IPS-18c (cell line): ENCODE data around the gene REM2.

Source experiments
- H3K4me3 ChIP-seq: 2 replicates; pipeline ENCODE4 v1.7.0; 2013; ENCODE audit warnings: low read depth, mild to moderate bottlenecking, low read length, moderate library complexity; ENCODE audit not compliant: insufficient read depth
- H3K9me3 ChIP-seq: one replicate; pipeline ENCODE4 v1.6.1; 2013; ENCODE audit warnings: mild to moderate bottlenecking, low read length, moderate library complexity; ENCODE audit not compliant: control insufficient read depth, insufficient read depth

REM2 gene

GRCh38 chr14:22929961-22930364 is 46.9 kb downstream of the REM2 start:
- H3K9me3 ChIP-seq = no peaks in the 10 kb centered on the region

DNA sequence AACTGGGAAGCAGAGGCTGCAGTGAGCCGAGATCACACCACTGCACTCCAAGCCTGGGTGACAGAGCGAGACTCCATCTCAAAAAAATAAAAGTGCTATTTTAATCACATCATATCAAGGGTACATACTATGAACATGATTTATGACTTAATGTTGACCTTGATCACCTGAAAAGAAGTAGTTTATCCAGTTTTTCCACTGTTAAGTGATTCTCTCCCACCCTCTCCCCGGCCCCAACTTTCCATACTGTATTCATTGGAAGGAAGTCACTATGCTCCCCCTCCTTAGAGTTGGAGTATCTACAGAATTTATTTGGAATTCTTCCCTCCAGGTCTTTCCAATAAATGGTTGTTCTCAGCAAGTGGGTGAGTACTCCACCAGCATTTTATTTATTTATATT is 49.1 kb downstream of the REM2 start:
- H3K4me3 ChIP-seq = no peak overlapping the region
- no peaks in the 10 kb centered on the region for H3K9me3 ChIP-seq

More at GRCh38 chr14:22929961-22930364, 46.9 kb downstream of the REM2 start:
- peak overlapping the region; percentile 66 for H3K4me3 ChIP-seq

GRCh38 chr14:22935156-22935555 is 52.1 kb downstream of the REM2 start:
- Histone ChIP-seq H3K9me3 (no peaks in the 10 kb centered on the region), H3K4me3 (no peak overlapping the region)
